SK-N-SH (cell line): ENCODE data around the gene PHOSPHO1.

Experiments used
- EP300 ChIP-seq, 2 experiments: IDR thresholded peaks; 2 replicates each; pipeline versions ENCODE4 v1.4.0 to v1.6.1; 2012; ENCODE audit warnings: borderline replicate concordance in 1 of 2, low read depth in 1 of 2, low read length in 1 of 2
- EZH2phosphoT487 ChIP-seq: fragments of 200-600 bp; sonication (generic); IDR thresholded peaks from 2 replicates; pipeline ENCODE4 v1.6.1; 2017; ENCODE audit warnings: low read depth, mixed run types, mild to moderate bottlenecking, antibody characterized with exemption, moderate library complexity, borderline replicate concordance
- FOXM1 ChIP-seq: IDR thresholded peaks from 2 replicates; pipeline ENCODE4 v1.4.0; 2012; ENCODE audit warnings: low read depth, mild to moderate bottlenecking
- JUND ChIP-seq: IDR thresholded peaks from 2 replicates; pipeline ENCODE4 v1.4.0; 2012
- NFIC ChIP-seq: IDR thresholded peaks from 2 replicates; pipeline ENCODE4 v1.4.0; 2012; ENCODE audit warnings: borderline replicate concordance
- POLR2AphosphoS5 ChIP-seq: IDR thresholded peaks from 2 replicates; pipeline ENCODE4 v1.6.1; 2012; ENCODE audit warnings: low read depth, low read length
- RCOR1 ChIP-seq: fragments of 150-350 bp; IDR thresholded peaks from 2 replicates; pipeline ENCODE4 v1.6.1; 2017; ENCODE audit warnings: antibody characterized with exemption, low read length
- TAF1 ChIP-seq: IDR thresholded peaks from 2 replicates; pipeline ENCODE4 v1.6.1; 2012; ENCODE audit warnings: low read depth, mild to moderate bottlenecking, low read length, moderate library complexity, borderline replicate concordance
- TF ChIP-seq, protein P1 (sequence below): fragments of 200-600 bp; sonication (generic); IDR thresholded peaks from 2 replicates; pipeline ENCODE4 v1.6.1; 2017; ENCODE audit warnings: antibody characterized with exemption, mild to moderate bottlenecking, moderate library complexity
- TF ChIP-seq, protein P2 (sequence below): IDR thresholded peaks from 2 replicates; pipeline ENCODE4 v1.6.1; 2012; ENCODE audit warnings: mild to moderate bottlenecking, low read depth, low read length, moderate library complexity
- TF ChIP-seq, protein P3 (sequence below): IDR thresholded peaks from 2 replicates; pipeline ENCODE4 v1.4.0; 2012; ENCODE audit warnings: low read depth

DNA sequence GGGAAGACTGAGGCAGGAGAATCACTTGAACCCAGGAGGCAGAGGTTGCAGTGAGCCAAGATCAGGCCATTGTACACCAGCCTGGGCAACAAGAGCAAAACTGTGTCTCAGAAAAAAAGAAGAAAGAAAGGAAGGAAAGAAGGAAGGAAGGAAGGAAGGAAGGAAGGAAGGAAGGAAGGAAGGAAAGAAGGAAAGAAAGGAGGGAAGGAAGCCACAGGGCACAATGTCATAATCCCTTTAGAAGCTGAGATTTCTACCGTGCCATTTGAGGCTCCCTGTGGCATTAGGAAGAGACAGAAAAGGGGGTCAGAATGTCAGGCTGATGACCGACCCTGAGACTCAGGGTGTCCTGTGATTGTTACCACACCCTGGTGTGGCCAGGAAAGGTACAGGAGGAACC is 26.8 kb downstream of the PHOSPHO1 start:
- TF ChIP-seq, protein P1, sequence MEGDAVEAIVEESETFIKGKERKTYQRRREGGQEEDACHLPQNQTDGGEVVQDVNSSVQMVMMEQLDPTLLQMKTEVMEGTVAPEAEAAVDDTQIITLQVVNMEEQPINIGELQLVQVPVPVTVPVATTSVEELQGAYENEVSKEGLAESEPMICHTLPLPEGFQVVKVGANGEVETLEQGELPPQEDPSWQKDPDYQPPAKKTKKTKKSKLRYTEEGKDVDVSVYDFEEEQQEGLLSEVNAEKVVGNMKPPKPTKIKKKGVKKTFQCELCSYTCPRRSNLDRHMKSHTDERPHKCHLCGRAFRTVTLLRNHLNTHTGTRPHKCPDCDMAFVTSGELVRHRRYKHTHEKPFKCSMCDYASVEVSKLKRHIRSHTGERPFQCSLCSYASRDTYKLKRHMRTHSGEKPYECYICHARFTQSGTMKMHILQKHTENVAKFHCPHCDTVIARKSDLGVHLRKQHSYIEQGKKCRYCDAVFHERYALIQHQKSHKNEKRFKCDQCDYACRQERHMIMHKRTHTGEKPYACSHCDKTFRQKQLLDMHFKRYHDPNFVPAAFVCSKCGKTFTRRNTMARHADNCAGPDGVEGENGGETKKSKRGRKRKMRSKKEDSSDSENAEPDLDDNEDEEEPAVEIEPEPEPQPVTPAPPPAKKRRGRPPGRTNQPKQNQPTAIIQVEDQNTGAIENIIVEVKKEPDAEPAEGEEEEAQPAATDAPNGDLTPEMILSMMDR, result no peak
- TF ChIP-seq, protein P2, sequence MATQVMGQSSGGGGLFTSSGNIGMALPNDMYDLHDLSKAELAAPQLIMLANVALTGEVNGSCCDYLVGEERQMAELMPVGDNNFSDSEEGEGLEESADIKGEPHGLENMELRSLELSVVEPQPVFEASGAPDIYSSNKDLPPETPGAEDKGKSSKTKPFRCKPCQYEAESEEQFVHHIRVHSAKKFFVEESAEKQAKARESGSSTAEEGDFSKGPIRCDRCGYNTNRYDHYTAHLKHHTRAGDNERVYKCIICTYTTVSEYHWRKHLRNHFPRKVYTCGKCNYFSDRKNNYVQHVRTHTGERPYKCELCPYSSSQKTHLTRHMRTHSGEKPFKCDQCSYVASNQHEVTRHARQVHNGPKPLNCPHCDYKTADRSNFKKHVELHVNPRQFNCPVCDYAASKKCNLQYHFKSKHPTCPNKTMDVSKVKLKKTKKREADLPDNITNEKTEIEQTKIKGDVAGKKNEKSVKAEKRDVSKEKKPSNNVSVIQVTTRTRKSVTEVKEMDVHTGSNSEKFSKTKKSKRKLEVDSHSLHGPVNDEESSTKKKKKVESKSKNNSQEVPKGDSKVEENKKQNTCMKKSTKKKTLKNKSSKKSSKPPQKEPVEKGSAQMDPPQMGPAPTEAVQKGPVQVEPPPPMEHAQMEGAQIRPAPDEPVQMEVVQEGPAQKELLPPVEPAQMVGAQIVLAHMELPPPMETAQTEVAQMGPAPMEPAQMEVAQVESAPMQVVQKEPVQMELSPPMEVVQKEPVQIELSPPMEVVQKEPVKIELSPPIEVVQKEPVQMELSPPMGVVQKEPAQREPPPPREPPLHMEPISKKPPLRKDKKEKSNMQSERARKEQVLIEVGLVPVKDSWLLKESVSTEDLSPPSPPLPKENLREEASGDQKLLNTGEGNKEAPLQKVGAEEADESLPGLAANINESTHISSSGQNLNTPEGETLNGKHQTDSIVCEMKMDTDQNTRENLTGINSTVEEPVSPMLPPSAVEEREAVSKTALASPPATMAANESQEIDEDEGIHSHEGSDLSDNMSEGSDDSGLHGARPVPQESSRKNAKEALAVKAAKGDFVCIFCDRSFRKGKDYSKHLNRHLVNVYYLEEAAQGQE, result no peak
- TF ChIP-seq NFIC (no peak), RCOR1 (no peak), JUND (no peak), POLR2AphosphoS5 (no peak), TAF1 (no peak), EZH2phosphoT487 (no peak), FOXM1 (no peak), EP300 (IDR thresholded peaks at IDR 0.05; ENCODE audit: borderline replicate concordance in 1 of 2, low read depth in 1 of 2, low read length in 1 of 2) (no peak)
- TF ChIP-seq, protein P3, sequence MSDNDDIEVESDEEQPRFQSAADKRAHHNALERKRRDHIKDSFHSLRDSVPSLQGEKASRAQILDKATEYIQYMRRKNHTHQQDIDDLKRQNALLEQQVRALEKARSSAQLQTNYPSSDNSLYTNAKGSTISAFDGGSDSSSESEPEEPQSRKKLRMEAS, result no peak
